Measurements from ENCODE around the gene TMEM120B. TPM values are rescaled to one million over a fixed set of nuclear protein-coding genes. Genes with fewer than 3 reads are reported as not detected.
"Not testable (repeated sequence)": the region's sequence is repeated elsewhere in the genome, so short reads cannot be mapped to it uniquely, and the experiment has no call there.

Gene TMEM120B
- 10 to 100 TPM; 11.4 to 21.2 (median 15.5) TPM for total RNA-seq
- polyA plus RNA-seq: 10 to 100 TPM; 11.0 to 29.7 (median 12.7) TPM
- long read RNA-seq, donor 1, full-length matches to known transcripts: 5 of 13 reads
- long read RNA-seq, donor 1, partial matches to known transcripts: 2 of 13 reads
- long read RNA-seq, donor 1, other reads (novel, unspliced or antisense): 6 of 13 reads
- long read RNA-seq, donor 2, full-length matches to known transcripts: 14 of 43 reads
- long read RNA-seq, donor 2, partial matches to known transcripts: 6 of 43 reads
- long read RNA-seq, donor 2, other reads (novel, unspliced or antisense): 23 of 43 reads

DNA sequence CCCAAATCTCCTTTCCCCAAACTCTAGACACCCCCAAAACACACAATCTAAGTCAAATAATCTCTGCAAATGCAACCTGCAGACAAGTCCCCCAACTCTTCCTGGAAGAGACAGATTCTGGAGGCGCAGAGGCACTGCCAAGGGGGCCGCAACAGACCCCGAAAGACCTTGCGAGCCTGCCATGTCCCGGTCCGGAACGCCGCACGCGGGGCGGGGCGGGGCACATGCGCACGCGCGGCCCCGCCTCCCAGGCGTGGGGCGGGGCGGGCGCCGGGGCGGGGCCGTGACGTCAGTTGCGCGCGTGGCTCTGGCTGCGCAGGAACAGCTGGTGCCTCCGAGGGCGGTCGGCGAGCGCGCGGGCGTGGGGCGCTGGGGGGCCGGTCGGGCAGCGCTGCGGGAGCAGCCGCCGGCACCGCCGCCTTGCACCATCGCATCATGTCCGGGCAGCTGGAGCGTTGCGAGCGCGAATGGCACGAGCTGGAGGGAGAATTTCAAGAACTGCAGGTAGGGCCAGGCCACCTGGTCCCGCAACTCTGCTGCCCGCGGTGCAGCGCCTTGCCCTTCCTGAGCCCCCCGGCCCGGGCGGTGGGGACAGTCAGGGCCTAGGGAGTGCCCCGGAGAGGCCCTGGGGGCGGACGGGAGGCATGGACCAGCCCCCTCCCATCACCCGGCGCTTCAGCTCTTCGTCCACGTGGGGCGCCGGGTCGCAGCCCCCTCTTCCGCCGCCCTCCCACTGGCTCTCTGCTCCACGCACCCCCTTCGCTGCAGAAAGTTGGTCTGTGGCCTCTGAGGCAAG is at the start of gene TMEM120B:
TSS of gene TMEM120B (plus strand) at position 292 of the 796 bp plus-strand sequence. CDS start at position 436, 144 bp downstream.
- H3K27ac ChIP-seq: peak within 1 kb of the TSS; percentile 94
- H3K4me1 ChIP-seq: peaks cover 32% of the 10 kb centered on the region
- intact Hi-C loops (cut with DNase I): no loop called here
- ATAC-seq (peak; percentile 80 to 86 (median 82)), DNase-seq (peak; percentile 88 to 94)
- peak within 1 kb of the TSS; percentile 76 for H3K4me3 ChIP-seq
- TF ChIP-seq, protein P1, sequence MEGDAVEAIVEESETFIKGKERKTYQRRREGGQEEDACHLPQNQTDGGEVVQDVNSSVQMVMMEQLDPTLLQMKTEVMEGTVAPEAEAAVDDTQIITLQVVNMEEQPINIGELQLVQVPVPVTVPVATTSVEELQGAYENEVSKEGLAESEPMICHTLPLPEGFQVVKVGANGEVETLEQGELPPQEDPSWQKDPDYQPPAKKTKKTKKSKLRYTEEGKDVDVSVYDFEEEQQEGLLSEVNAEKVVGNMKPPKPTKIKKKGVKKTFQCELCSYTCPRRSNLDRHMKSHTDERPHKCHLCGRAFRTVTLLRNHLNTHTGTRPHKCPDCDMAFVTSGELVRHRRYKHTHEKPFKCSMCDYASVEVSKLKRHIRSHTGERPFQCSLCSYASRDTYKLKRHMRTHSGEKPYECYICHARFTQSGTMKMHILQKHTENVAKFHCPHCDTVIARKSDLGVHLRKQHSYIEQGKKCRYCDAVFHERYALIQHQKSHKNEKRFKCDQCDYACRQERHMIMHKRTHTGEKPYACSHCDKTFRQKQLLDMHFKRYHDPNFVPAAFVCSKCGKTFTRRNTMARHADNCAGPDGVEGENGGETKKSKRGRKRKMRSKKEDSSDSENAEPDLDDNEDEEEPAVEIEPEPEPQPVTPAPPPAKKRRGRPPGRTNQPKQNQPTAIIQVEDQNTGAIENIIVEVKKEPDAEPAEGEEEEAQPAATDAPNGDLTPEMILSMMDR (IDR thresholded peaks at IDR 0.05): no peak
- H3K9me3 ChIP-seq: no peaks in the 10 kb centered on the region
- 0% methylated on average over 58 to 74 of the region's 74 CpGs for WGBS, 3 donors
- no peaks in the 10 kb centered on the region for H3K36me3 ChIP-seq (ENCODE audit: insufficient read depth in 1 of 2, low read depth in 1 of 2)
- H3K27me3 ChIP-seq (ENCODE audit: insufficient read depth in 3 of 3, low read length in 2 of 3): no peaks in the 10 kb centered on the region

DNA sequence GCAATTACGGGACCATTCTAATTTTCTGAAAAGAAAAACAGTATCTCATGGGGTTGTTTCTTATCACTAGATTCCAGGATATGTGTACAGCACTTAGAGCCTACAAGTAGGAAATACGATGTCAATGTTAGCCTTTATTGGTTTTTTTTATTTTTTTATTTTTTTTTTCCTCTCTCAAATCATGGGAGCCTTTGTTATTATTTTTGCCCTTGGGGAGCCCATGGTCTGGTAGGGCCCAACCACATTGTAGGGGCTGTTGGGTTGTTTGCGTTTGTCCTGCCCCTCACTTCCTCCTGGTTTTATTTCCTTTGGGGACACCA is 49.0 kb upstream of the TMEM120B start:
- intact Hi-C loops (cut with DNase I): no loop called here
- no peaks in the 10 kb centered on the region for H3K27me3 ChIP-seq (ENCODE audit: insufficient read depth in 3 of 3, low read length in 2 of 3)
- H3K4me1 ChIP-seq: no peaks in the 10 kb centered on the region
- 83 to 88% (median 87%) methylated on average over 3 of the region's 3 CpGs for WGBS, 3 donors
- no peaks in the 10 kb centered on the region for H3K36me3 ChIP-seq (ENCODE audit: insufficient read depth in 1 of 2, low read depth in 1 of 2)
- TF ChIP-seq, protein P1 (IDR thresholded peaks at IDR 0.05): no peak
- DNase-seq (no peak), ATAC-seq (no peak)
- H3K27ac ChIP-seq: no peak overlapping the region
- no peak overlapping the region for H3K4me3 ChIP-seq
- H3K9me3 ChIP-seq: no peaks in the 10 kb centered on the region

DNA sequence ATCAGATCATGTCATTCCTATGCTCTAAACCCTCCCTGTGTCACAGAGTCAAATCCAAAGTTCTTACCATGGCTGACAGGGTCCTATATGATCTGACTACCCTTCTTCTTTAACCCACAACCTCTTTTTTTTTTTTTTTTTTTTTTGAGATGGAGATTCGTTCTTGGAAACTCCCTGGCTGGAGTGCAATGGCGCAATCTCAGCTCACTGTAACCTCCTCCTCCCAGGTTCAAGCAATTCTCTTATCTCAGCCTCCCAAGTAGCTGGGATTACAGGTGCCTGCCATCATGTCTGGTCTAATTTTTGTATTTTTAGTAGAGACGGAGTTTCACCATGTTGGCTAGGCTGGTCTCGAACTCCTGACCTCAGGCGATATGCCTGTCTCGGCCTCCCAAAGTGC is 45.7 kb upstream of the TMEM120B start:
- H3K4me1 ChIP-seq; DNase-seq; ATAC-seq; H3K27ac ChIP-seq; H3K27me3 ChIP-seq (ENCODE audit: insufficient read depth in 3 of 3, low read length in 2 of 3); H3K4me3 ChIP-seq; H3K9me3 ChIP-seq; H3K36me3 ChIP-seq (ENCODE audit: insufficient read depth in 1 of 2, low read depth in 1 of 2): not testable (repeated sequence)
- 88 to 92% (median 89%) methylated on average over 6 of the region's 6 CpGs for WGBS, 3 donors
- intact Hi-C loops (cut with DNase I): loop anchor here in 1 of 2 donors (5.0 kb wide), 1 partner anchor 115 kb away; no protein-coding TSS in a partner anchor

DNA sequence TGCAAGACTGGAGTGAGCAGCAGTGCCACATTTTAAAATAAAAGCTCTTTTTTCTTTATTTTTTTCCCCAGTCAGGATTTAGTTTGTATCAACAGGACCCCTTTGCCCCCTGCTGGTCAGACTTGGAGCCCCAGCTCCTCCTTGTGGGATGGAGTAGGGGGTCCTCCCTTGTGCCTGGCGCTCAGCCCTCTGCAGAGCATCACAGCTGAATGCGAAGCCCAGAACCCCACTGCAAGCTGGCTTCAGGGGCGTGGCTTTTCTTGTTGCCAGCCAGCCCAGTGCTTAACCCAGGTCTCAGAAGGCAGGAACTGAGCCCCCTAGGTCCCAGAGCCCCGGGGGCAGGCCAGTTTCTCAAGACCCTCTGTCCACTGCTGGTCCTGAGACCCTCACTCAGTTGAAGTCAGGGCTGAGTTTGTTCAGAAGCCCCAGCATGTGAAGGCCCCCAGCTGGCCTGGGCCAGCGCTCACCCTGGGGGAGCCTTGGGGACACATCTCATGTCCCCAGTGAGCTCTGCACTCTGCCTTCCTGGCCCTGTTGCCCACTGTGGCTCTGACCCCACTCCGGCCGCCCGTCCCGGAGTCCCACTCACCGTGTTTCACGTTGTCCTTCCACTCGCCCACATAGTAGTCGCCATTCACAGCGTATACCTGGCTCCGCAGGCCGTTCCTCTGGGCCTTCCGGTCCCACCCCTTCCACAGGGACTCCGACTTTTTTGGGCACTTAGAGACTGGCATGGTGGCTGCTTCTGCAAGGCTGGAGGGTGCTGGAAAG is 43.6 kb upstream of the TMEM120B start:
- ATAC-seq (no peak), DNase-seq (peak; percentile 36 to 64)
- Histone ChIP-seq H3K27ac (no peak overlapping the region), H3K9me3 (no peaks in the 10 kb centered on the region), H3K4me3 (no peak overlapping the region), H3K4me1 (peaks cover 4% of the 10 kb centered on the region), H3K36me3 (ENCODE audit: insufficient read depth in 1 of 2, low read depth in 1 of 2) (no peaks in the 10 kb centered on the region), H3K27me3 (ENCODE audit: insufficient read depth in 3 of 3, low read length in 2 of 3) (no peaks in the 10 kb centered on the region)
- intact Hi-C loops (cut with DNase I): loop anchor here in 1 of 2 donors (5.0 kb wide), 1 partner anchor 117 kb away; no protein-coding TSS in a partner anchor
- WGBS, 3 donors: 76 to 80% (median 79%) methylated on average over 18 of the region's 18 CpGs
- TF ChIP-seq, protein P1 (IDR thresholded peaks at IDR 0.05): peak; percentile 55
